ENCODE measurements around the gene CCDC9.
"Not testable (repeated sequence)": the region's sequence is repeated elsewhere in the genome, so short reads cannot be mapped to it uniquely, and the experiment has no call there.

The CCDC9 gene

GRCh38 chr19:47283405-47284059 is 27.2 kb downstream of the CCDC9 start:
- no peak for DNase-seq (ENCODE audit: low read depth in 2 of 3, low spot score in 2 of 3)

GRCh38 chr19:47284324-47284899 is 28.1 kb downstream of the CCDC9 start:
- DNase-seq (ENCODE audit: low read depth in 2 of 3, low spot score in 2 of 3), result no peak

- DNase-seq (ENCODE audit: low read depth in 2 of 3, low spot score in 2 of 3), result peak; percentile 29 to 83 (median 37)
Observed at GRCh38 chr19:47296036-47296435, 39.7 kb downstream of the CCDC9 start.

- not testable (repeated sequence) for DNase-seq (ENCODE audit: low read depth in 2 of 3, low spot score in 2 of 3)
Observed at GRCh38 chr19:47300867-47301266, 44.5 kb downstream of the CCDC9 start.

GRCh38 chr19:47302249-47302648 is 45.9 kb downstream of the CCDC9 start:
- DNase-seq (ENCODE audit: low read depth in 2 of 3, low spot score in 2 of 3), result no peak

GRCh38 chr19:47303966-47304365 is 47.6 kb downstream of the CCDC9 start:
- no peak for DNase-seq (ENCODE audit: low read depth in 2 of 3, low spot score in 2 of 3)

- DNase-seq (ENCODE audit: low read depth in 2 of 3, low spot score in 2 of 3), result peak in 2 of 3 experiments; percentile 24 to 43
Observed at GRCh38 chr19:47305309-47305751, 49.0 kb downstream of the CCDC9 start.

GRCh38 chr19:47306303-47306702 is 50.0 kb downstream of the CCDC9 start:
- DNase-seq (ENCODE audit: low read depth in 2 of 3, low spot score in 2 of 3), result no peak

GRCh38 chr19:47309038-47309437 is 52.7 kb downstream of the CCDC9 start:
- no peak for DNase-seq (ENCODE audit: low read depth in 2 of 3, low spot score in 2 of 3)

- DNase-seq (ENCODE audit: low read depth in 2 of 3, low spot score in 2 of 3), result no peak
Observed at GRCh38 chr19:47309608-47310007, 53.3 kb downstream of the CCDC9 start, which contains the start of gene C5AR1. Gene C5AR1 (plus strand): TSS chr19:47309861. CDS start chr19:47309896, 35 bp downstream.

- no peak for DNase-seq (ENCODE audit: low read depth in 2 of 3, low spot score in 2 of 3)
Observed at GRCh38 chr19:47310323-47310722, 54.0 kb downstream of the CCDC9 start.

- no peak for DNase-seq (ENCODE audit: low read depth in 2 of 3, low spot score in 2 of 3)
Observed at GRCh38 chr19:47310819-47311218, 54.5 kb downstream of the CCDC9 start.

GRCh38 chr19:47312366-47313006 is 56.2 kb downstream of the CCDC9 start:
- DNase-seq (ENCODE audit: low read depth in 2 of 3, low spot score in 2 of 3), result no peak

- DNase-seq (ENCODE audit: low read depth in 2 of 3, low spot score in 2 of 3), result no peak
Observed at GRCh38 chr19:47313754-47314295, 57.5 kb downstream of the CCDC9 start.

GRCh38 chr19:47315125-47315821 is 58.9 kb downstream of the CCDC9 start:
- no peak for DNase-seq (ENCODE audit: low read depth in 2 of 3, low spot score in 2 of 3)

- no peak for DNase-seq (ENCODE audit: low read depth in 2 of 3, low spot score in 2 of 3)
Observed at GRCh38 chr19:47316513-47316912, 60.2 kb downstream of the CCDC9 start.

- no peak for DNase-seq (ENCODE audit: low read depth in 2 of 3, low spot score in 2 of 3)
Observed at GRCh38 chr19:47319923-47320871, 63.9 kb downstream of the CCDC9 start.

All from activated CD8-positive, alpha-beta memory T cell treated with anti-CD3 and anti-CD28 coated beads for 48 hours (primary cell).